OCI-LY7 (cell line): ENCODE results near the gene KCNQ1. TPM values are rescaled to one million over a fixed set of nuclear protein-coding genes. Genes with fewer than 3 reads are reported as not detected.

ENCODE experiments used
- BruUV-seq: library from RNA; stranded (reverse); fragments of 400-500 nt; replicated peaks from 2 replicates; lab custom pipeline; 2021; lab: Mats Ljungman, UMichigan
- CTCF ChIA-PET: fragments of 300-600 bp; sonication (Branson Sonifier 250); formaldehyde crosslinking; loops from one replicate; lab custom pipeline; 2022; ENCODE audit warnings: antibody characterized with exemption; ENCODE audit not compliant: unreplicated experiment; lab: Charles Lee
- POLR2A ChIA-PET: fragments of 300-600 bp; sonication (Branson Sonifier 250); formaldehyde crosslinking; loops from one replicate; lab custom pipeline; 2022; ENCODE audit warnings: antibody characterized with exemption; lab: Charles Lee
- DNase-seq: peaks from one replicate; pipeline ENCODE4 v3.0.0-alpha.2; 2015; ENCODE audit warnings: low spot score
- H2AFZ ChIP-seq: fragments of 200-600 bp; sonication (generic), shearing (Covaris generic); 2 replicates; pipeline ENCODE4 v1.6.1; 2014; ENCODE audit warnings: mild to moderate bottlenecking, antibody characterized with exemption, low read length, moderate library complexity
- H3K27ac ChIP-seq: fragments of 200-600 bp; sonication (generic); 2 replicates; pipeline ENCODE4 v1.5.1; 2014; ENCODE audit warnings: mixed run types, low read depth, mild to moderate bottlenecking, moderate library complexity, low read length, inconsistent platforms; ENCODE audit not compliant: poor library complexity, severe bottlenecking
- H3K36me3 ChIP-seq: fragments of 200-600 bp; sonication (generic); 2 replicates; pipeline ENCODE4 v1.6.1; 2014; ENCODE audit warnings: mild to moderate bottlenecking, antibody characterized with exemption, low read length, moderate library complexity, mixed read lengths; ENCODE audit not compliant: insufficient read depth
- H3K4me1 ChIP-seq: fragments of 200-600 bp; sonication (generic); 2 replicates; pipeline ENCODE4 v1.5.1; 2014; ENCODE audit warnings: mild to moderate bottlenecking, low read length; ENCODE audit not compliant: insufficient read depth, poor library complexity, severe bottlenecking
- H3K4me2 ChIP-seq: fragments of 200-600 bp; sonication (generic); 2 replicates; pipeline ENCODE4 v1.6.1; 2014; ENCODE audit warnings: mild to moderate bottlenecking, low read length
- H3K4me3 ChIP-seq: fragments of 200-600 bp; sonication (generic); 2 replicates; pipeline ENCODE4 v1.5.1; 2014; ENCODE audit warnings: mild to moderate bottlenecking, low read depth, low read length; ENCODE audit not compliant: poor library complexity, severe bottlenecking
- H3K79me2 ChIP-seq: fragments of 200-600 bp; sonication (generic); 2 replicates; pipeline ENCODE4 v1.6.1; 2016; ENCODE audit warnings: low read depth, mild to moderate bottlenecking, low read length, moderate library complexity, mixed read lengths; ENCODE audit not compliant: insufficient read depth
- H3K9me2 ChIP-seq: fragments of 200-600 bp; sonication (generic); 2 replicates; pipeline ENCODE4 v1.6.1; 2016; ENCODE audit warnings: mild to moderate bottlenecking, low read length, mixed read lengths; ENCODE audit not compliant: insufficient read depth
- H3K9me3 ChIP-seq: fragments of 200-600 bp; sonication (generic); 2 replicates; pipeline ENCODE4 v1.6.1; 2014; ENCODE audit warnings: mild to moderate bottlenecking, mixed run types, low read length, mixed read lengths
- H4K20me1 ChIP-seq: fragments of 200-600 bp; sonication (generic); 2 replicates; pipeline ENCODE4 v1.6.1; 2014; ENCODE audit warnings: mild to moderate bottlenecking, antibody characterized with exemption, low read length, moderate library complexity, mixed read lengths; ENCODE audit not compliant: insufficient read depth
- EZH2phosphoT487 ChIP-seq: fragments of 200-600 bp; sonication (generic); IDR thresholded peaks from 2 replicates; pipeline ENCODE4 v1.6.1; 2018; ENCODE audit warnings: low read depth, borderline replicate concordance, mild to moderate bottlenecking, mixed run types, antibody characterized with exemption, low read length, moderate library complexity, mixed read lengths
- intact Hi-C: fragments of 100-400 bp; cut with micrococcal nuclease; formaldehyde crosslinking; loops from one replicate; pipeline ENCODE4 v1.10.0; 2022; ENCODE audit not compliant: unreplicated experiment
- total RNA-seq, 2 experiments: library from RNA; depleted of rRNA in 1 of 2; stranded (reverse); fragments of >200 nt in 1 of 2; shearing (Covaris generic) in 1 of 2; gene quantifications; 2 replicates each; pipeline ENCODE4 v1.2.3, GENCODE V29; 2014 to 2022
- TF ChIP-seq, protein P1 (sequence below): fragments of 200-600 bp; sonication (generic); conservative IDR thresholded peaks from 2 replicates; pipeline ENCODE4 v1.5.1; 2014; ENCODE audit warnings: mild to moderate bottlenecking, antibody characterized with exemption, low read length, moderate library complexity, mixed read lengths

The KCNQ1 gene
- total RNA-seq, 2 experiments from 2014 or later = 0.22 to 1.3 TPM

DNA sequence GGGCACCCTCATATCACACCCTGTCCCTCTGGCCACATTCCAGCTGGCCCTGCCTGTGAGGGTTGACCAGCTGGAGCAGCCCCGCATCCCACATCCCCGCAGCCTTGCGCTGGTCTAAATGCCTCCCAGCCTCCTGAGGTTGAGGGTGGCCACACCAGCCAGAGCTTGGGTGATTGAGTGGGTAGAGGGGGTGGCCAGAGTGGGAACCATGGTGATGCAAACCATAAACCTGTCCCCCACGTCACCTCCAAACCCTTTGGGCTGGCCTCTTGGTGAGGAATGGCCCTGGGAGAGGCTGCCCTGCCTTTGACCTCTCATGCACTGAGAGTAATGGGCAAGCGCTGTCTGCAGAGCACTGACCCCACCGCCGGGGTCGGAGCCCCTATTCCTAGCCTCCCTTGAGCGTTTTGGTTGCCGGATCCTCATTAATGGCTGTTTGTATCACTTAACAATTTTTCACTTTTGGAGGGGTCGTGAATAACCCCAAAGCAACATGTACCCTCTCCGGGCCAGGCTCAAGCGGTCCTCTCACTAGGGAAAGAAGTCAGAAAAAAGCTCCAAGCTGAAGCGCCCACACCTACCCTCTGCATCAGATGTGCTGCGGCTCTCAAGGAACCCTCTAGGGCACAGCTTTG is 271.0 kb downstream of the KCNQ1 start:
- ChIA-PET CTCF (no interaction called here), POLR2A (no interaction called here)
- no peak overlapping the region for H2AFZ ChIP-seq
- no TSS peak for BruUV-seq
- H3K4me3 ChIP-seq = no peak overlapping the region
- no peaks in the 10 kb centered on the region for H3K36me3 ChIP-seq
- TF ChIP-seq, protein P1, sequence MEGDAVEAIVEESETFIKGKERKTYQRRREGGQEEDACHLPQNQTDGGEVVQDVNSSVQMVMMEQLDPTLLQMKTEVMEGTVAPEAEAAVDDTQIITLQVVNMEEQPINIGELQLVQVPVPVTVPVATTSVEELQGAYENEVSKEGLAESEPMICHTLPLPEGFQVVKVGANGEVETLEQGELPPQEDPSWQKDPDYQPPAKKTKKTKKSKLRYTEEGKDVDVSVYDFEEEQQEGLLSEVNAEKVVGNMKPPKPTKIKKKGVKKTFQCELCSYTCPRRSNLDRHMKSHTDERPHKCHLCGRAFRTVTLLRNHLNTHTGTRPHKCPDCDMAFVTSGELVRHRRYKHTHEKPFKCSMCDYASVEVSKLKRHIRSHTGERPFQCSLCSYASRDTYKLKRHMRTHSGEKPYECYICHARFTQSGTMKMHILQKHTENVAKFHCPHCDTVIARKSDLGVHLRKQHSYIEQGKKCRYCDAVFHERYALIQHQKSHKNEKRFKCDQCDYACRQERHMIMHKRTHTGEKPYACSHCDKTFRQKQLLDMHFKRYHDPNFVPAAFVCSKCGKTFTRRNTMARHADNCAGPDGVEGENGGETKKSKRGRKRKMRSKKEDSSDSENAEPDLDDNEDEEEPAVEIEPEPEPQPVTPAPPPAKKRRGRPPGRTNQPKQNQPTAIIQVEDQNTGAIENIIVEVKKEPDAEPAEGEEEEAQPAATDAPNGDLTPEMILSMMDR = no peak
- TF ChIP-seq EZH2phosphoT487 = no peak
- no peaks in the 10 kb centered on the region for H3K79me2 ChIP-seq
- intact Hi-C loops = no loop called here
- no peaks in the 10 kb centered on the region for H3K4me1 ChIP-seq
- DNase-seq = no peak
- no peak overlapping the region for H3K27ac ChIP-seq
- H4K20me1 ChIP-seq = no peaks in the 10 kb centered on the region
- H3K9me2 ChIP-seq = no peaks in the 10 kb centered on the region
- no peak overlapping the region for H3K4me2 ChIP-seq
- H3K9me3 ChIP-seq = no peaks in the 10 kb centered on the region

DNA sequence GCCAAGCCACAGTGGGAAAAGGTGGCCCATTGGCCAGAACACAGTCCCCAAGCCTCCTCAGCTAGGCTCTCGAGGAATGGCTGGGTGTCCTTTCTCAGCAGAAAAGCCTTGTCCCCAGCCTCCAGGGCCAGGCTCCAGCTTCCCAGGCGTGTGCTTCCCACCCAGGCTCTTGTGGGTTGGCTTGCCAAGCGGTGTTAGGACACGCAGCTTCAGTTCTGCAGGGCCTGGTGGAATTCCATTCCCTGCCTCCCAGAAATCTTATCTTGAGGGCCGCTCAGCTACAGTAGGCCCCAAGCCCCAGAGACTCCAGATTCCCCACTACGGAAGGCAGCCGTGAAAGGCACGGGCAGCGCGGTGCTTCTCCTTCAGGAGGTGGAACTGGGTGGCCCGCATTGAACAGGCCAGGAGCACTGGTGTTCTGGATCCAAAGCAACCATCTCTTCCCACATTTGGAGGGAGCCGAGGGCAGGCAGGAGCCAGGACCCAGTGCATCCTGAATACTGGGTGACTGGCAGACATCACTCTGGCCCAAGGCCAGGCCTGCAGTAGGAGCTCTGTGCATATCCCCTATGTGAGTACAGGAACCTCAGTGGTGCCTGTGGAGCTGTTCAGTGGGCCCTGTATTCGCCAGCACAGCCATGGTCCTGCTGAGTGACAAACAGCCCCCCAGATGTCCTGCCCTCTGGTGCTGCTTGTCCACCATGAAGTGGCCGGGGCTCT is 271.7 kb downstream of the KCNQ1 start:
- no peak overlapping the region for H3K4me3 ChIP-seq
- no peak for TF ChIP-seq EZH2phosphoT487
- TF ChIP-seq, protein P1 = no peak
- no peak overlapping the region for H3K27ac ChIP-seq
- no peaks in the 10 kb centered on the region for H4K20me1 ChIP-seq
- BruUV-seq = no TSS peak
- CTCF ChIA-PET = interaction anchor here (0.6 kb wide), 1 partner anchor 11 kb away, joined by 4 read pairs; no protein-coding TSS in a partner anchor
- no peaks in the 10 kb centered on the region for H3K79me2 ChIP-seq
- POLR2A ChIA-PET = no interaction called here
- no peaks in the 10 kb centered on the region for H3K9me3 ChIP-seq
- DNase-seq = no peak
- no peaks in the 10 kb centered on the region for H3K36me3 ChIP-seq
- H3K9me2 ChIP-seq = no peaks in the 10 kb centered on the region
- no peak overlapping the region for H2AFZ ChIP-seq
- intact Hi-C loops = no loop called here
- no peaks in the 10 kb centered on the region for H3K4me1 ChIP-seq
- no peak overlapping the region for H3K4me2 ChIP-seq
